H9 (cell line): ENCODE results near the gene AIG1. TPM values are rescaled to one million over a fixed set of nuclear protein-coding genes. Genes with fewer than 3 reads are reported as not detected.

ENCODE experiments used
- DNase-seq: peaks from one replicate; pipeline ENCODE4 v3.0.0-alpha.2; 2017
- H2AFZ ChIP-seq: one replicate; pipeline ENCODE4 v1.6.1; 2013; ENCODE audit warnings: mild to moderate bottlenecking, low read length, control low read depth, moderate library complexity
- H2AK5ac ChIP-seq: 2 replicates; pipeline ENCODE4 v1.6.1; 2013; ENCODE audit warnings: low read length, control low read depth, mixed read lengths; ENCODE audit not compliant: insufficient read length
- H2BK120ac ChIP-seq: one replicate; pipeline ENCODE4 v1.6.1; 2013; ENCODE audit warnings: low read depth, mild to moderate bottlenecking, low read length, control low read depth, inconsistent platforms; ENCODE audit not compliant: poor library complexity, severe bottlenecking
- H2BK12ac ChIP-seq: 2 replicates; pipeline ENCODE4 v1.6.1; 2013; ENCODE audit warnings: low read length, control low read depth, mixed read lengths, low read depth; ENCODE audit not compliant: insufficient read length
- H2BK15ac ChIP-seq: 2 replicates; pipeline ENCODE4 v1.6.1; 2013; ENCODE audit warnings: low read depth, low read length, control low read depth
- H2BK20ac ChIP-seq: one replicate; pipeline ENCODE4 v1.6.1; 2013; ENCODE audit warnings: low read depth, mild to moderate bottlenecking, low read length, control low read depth, inconsistent platforms; ENCODE audit not compliant: poor library complexity, severe bottlenecking
- H2BK5ac ChIP-seq: 2 replicates; pipeline ENCODE4 v1.6.1; 2013; ENCODE audit warnings: low read length, control low read depth, mixed read lengths; ENCODE audit not compliant: insufficient read length
- H3K14ac ChIP-seq: 2 replicates; pipeline ENCODE4 v1.6.1; 2013; ENCODE audit warnings: low read length, control low read depth; ENCODE audit not compliant: insufficient read depth
- H3K18ac ChIP-seq: 2 replicates; pipeline ENCODE4 v1.6.1; 2013; ENCODE audit warnings: low read depth, mild to moderate bottlenecking, mixed read lengths, low read length, control low read depth; ENCODE audit not compliant: insufficient read length
- H3K23ac ChIP-seq: 2 replicates; pipeline ENCODE4 v1.6.1; 2013; ENCODE audit warnings: low read length, control low read depth, mixed read lengths, low read depth; ENCODE audit not compliant: insufficient read length
- H3K23me2 ChIP-seq: 2 replicates; pipeline ENCODE4 v1.6.1; 2013; ENCODE audit warnings: low read depth, mild to moderate bottlenecking, mixed read lengths, low read length, control low read depth; ENCODE audit not compliant: insufficient read length, poor library complexity, severe bottlenecking
- H3K27ac ChIP-seq: 2 replicates; pipeline ENCODE4 v1.5.1; 2013; ENCODE audit warnings: low read length, control low read depth, mixed read lengths, low read depth; ENCODE audit not compliant: insufficient read length
- H3K27me3 ChIP-seq: 2 replicates; pipeline ENCODE4 v1.6.1; 2013; ENCODE audit warnings: low read length, control low read depth, inconsistent platforms; ENCODE audit not compliant: insufficient read depth
- H3K4ac ChIP-seq: 2 replicates; pipeline ENCODE4 v1.6.1; 2013; ENCODE audit warnings: low read depth, mild to moderate bottlenecking, control low read depth, inconsistent platforms, low read length, moderate library complexity
- H3K4me1 ChIP-seq: 2 replicates; pipeline ENCODE4 v1.6.1; 2013; ENCODE audit warnings: low read length, control low read depth, inconsistent platforms; ENCODE audit not compliant: insufficient read depth
- H3K4me2 ChIP-seq: 2 replicates; pipeline ENCODE4 v1.6.1; 2013; ENCODE audit warnings: low read length, control low read depth, mixed read lengths; ENCODE audit not compliant: insufficient read length, insufficient read depth
- H3K56ac ChIP-seq: 2 replicates; pipeline ENCODE4 v1.6.1; 2013; ENCODE audit warnings: low read depth, mild to moderate bottlenecking, mixed read lengths, low read length, control low read depth; ENCODE audit not compliant: insufficient read length
- H3K79me1 ChIP-seq: 2 replicates; pipeline ENCODE4 v1.6.1; 2013; ENCODE audit warnings: low read depth, mild to moderate bottlenecking, moderate library complexity, low read length, control low read depth, inconsistent platforms; ENCODE audit not compliant: insufficient read depth, poor library complexity, severe bottlenecking
- H3K79me2 ChIP-seq: 2 replicates; pipeline ENCODE4 v1.6.1; 2013; ENCODE audit warnings: low read length, control low read depth, inconsistent platforms; ENCODE audit not compliant: insufficient read depth
- H3K9ac ChIP-seq: 2 replicates; pipeline ENCODE4 v1.6.1; 2013; ENCODE audit warnings: low read length, control low read depth, mixed read lengths; ENCODE audit not compliant: insufficient read length; ENCODE audit errors: extremely low read depth
- H3K9me3 ChIP-seq: one replicate; pipeline ENCODE4 v1.6.1; 2013; ENCODE audit warnings: low read depth, low read length, inconsistent platforms; ENCODE audit not compliant: control insufficient read depth
- H3T11ph ChIP-seq: one replicate; pipeline ENCODE4 v1.6.1; 2013; ENCODE audit warnings: mild to moderate bottlenecking, low read length, control low read depth, inconsistent platforms
- H4K20me1 ChIP-seq: one replicate; pipeline ENCODE4 v1.6.1; 2013; ENCODE audit not compliant: control insufficient read depth, insufficient read length, insufficient read depth
- H4K5ac ChIP-seq: 2 replicates; pipeline ENCODE4 v1.6.1; 2013; ENCODE audit warnings: low read depth, mild to moderate bottlenecking, mixed read lengths, low read length, control low read depth; ENCODE audit not compliant: insufficient read length
- H4K8ac ChIP-seq: replicated peaks from 2 replicates; pipeline ENCODE4 v1.6.1; 2013; ENCODE audit warnings: low read length, control low read depth, mixed read lengths, low read depth; ENCODE audit not compliant: insufficient read length
- H4K91ac ChIP-seq: 2 replicates; pipeline ENCODE4 v1.6.1; 2013; ENCODE audit warnings: low read depth, mild to moderate bottlenecking, moderate library complexity, mixed read lengths, low read length, control low read depth; ENCODE audit not compliant: insufficient read length
- H3K27ac Mint-ChIP-seq, 3 experiments: 2 replicates in 2 of 3; 3 replicates in 1 of 3; pipeline ENCODE4 v1.8.0; 2020 to 2021; ENCODE audit warnings: mixed read lengths in 3 of 3, mild to moderate bottlenecking in 1 of 3, moderate library complexity in 1 of 3
- H3K27me3 Mint-ChIP-seq: 2 replicates; pipeline ENCODE4 v1.8.0; 2021; ENCODE audit warnings: low read depth, mild to moderate bottlenecking, moderate library complexity, mixed read lengths
- H3K36me3 Mint-ChIP-seq, 3 experiments: 2 replicates in 2 of 3; 3 replicates in 1 of 3; pipeline ENCODE4 v1.8.0; 2020 to 2021; ENCODE audit warnings: low read depth in 3 of 3, mixed read lengths in 3 of 3; ENCODE audit not compliant: insufficient read depth in 1 of 3
- H3K4me1 Mint-ChIP-seq, 2 experiments: 2 replicates each; pipeline ENCODE4 v1.8.0; 2020; ENCODE audit warnings: mixed read lengths in 2 of 2
- H3K4me3 Mint-ChIP-seq, 2 experiments: 2 replicates in 1 of 2; 3 replicates in 1 of 2; pipeline ENCODE4 v1.8.0; 2020 to 2021; ENCODE audit warnings: mild to moderate bottlenecking in 2 of 2, mixed read lengths in 2 of 2, moderate library complexity in 1 of 2
- H3K9me3 Mint-ChIP-seq, 2 experiments: 2 replicates in 1 of 2; 3 replicates in 1 of 2; pipeline ENCODE4 v1.8.0; 2020; ENCODE audit warnings: mild to moderate bottlenecking in 2 of 2, mixed read lengths in 2 of 2, moderate library complexity in 1 of 2
- CTCF ChIP-seq: fragments of 200-600 bp; sonication (generic); conservative IDR thresholded peaks from 3 replicates; pipeline ENCODE4 v1.8.0; 2021; ENCODE audit warnings: antibody characterized with exemption, mild to moderate bottlenecking
- WGBS: extraction: QIAGEN DNeasy Blood & Tissue Kit; methylation state at CpG from one replicate; pipeline ENCODE4 v1.1.7; 2013; ENCODE audit warnings: missing lambda C conversion rate, low lambda C conversion rate, mixed read lengths; ENCODE audit not compliant: insufficient read length; ENCODE audit errors: extremely low coverage; 5-methylcytosine and 5-hydroxymethylcytosine counted together
- total RNA-seq: library from RNA; stranded (reverse); gene quantifications from 2 replicates; pipeline ENCODE4 v1.2.1, GENCODE V29; 2021

Gene AIG1
- total RNA-seq, 1 experiment from 2014 or later = 44.6 TPM

- no peak overlapping the region for H3K27ac ChIP-seq
- H3K4ac ChIP-seq = no peak overlapping the region
- H4K8ac ChIP-seq = no peak overlapping the region
- H3K27me3 ChIP-seq = no peaks in the 10 kb centered on the region
- H3K4me1 ChIP-seq = no peaks in the 10 kb centered on the region
- H2AK5ac ChIP-seq = no peak overlapping the region
- H3K18ac ChIP-seq = no peak overlapping the region
- no peaks in the 10 kb centered on the region for H3K9me3 ChIP-seq
- H3K9ac ChIP-seq = no peak overlapping the region
- no peak overlapping the region for H2BK12ac ChIP-seq
- no peak overlapping the region for H3K23ac ChIP-seq
- no peak overlapping the region for H2BK120ac ChIP-seq
- H4K5ac ChIP-seq = no peak overlapping the region
- Mint-ChIP-seq H3K27ac (no peak overlapping the region), H3K4me1 (peaks cover 15 to 16% of the 10 kb centered on the region in 2 experiments), H3K9me3 (no peaks in the 10 kb centered on the region), H3K4me3 (no peak overlapping the region), H3K36me3 (no peaks in the 10 kb centered on the region; a peak in 1 of 7 replicates), H3K27me3 (no peaks in the 10 kb centered on the region)
- no peak overlapping the region for H2BK5ac ChIP-seq
- no peak for DNase-seq
- no peak overlapping the region for H3K56ac ChIP-seq
- no peak overlapping the region for H3T11ph ChIP-seq
- H4K20me1 ChIP-seq = no peaks in the 10 kb centered on the region
- H4K91ac ChIP-seq = no peak overlapping the region
- H3K79me2 ChIP-seq = no peaks in the 10 kb centered on the region
- no peaks in the 10 kb centered on the region for H3K79me1 ChIP-seq
- no peak overlapping the region for H3K4me2 ChIP-seq
- no peak overlapping the region for H3K14ac ChIP-seq
- no peak overlapping the region for H2AFZ ChIP-seq
- no peak overlapping the region for H2BK15ac ChIP-seq
- H3K23me2 ChIP-seq = no peaks in the 10 kb centered on the region
- no peak for TF ChIP-seq CTCF
- no peak overlapping the region for H2BK20ac ChIP-seq
- WGBS = no CpG with 5 or more reads among the region's 2 CpGs
Measured at GRCh38 chr6:143234734-143235133, 174.0 kb downstream of the AIG1 start.
